NCI-H226 (cell line): ENCODE data around the gene NCKAP5.

Source experiments
- DNase-seq: peaks from one replicate; pipeline ENCODE4 v3.0.0-alpha.2; 2015

Gene NCKAP5

GRCh38 chr2:133568172-133568571 lies at the start of gene NCKAP5:
TSS of gene NCKAP5 (minus strand) at chr2:133568463. CDS start at chr2:133517526, 50,937 bp downstream.
- DNase-seq, result no peak

GRCh38 chr2:133609664-133610063 lies 41.4 kb upstream of the NCKAP5 start:
- DNase-seq, result no peak

GRCh38 chr2:133608291-133608690 lies 40.0 kb upstream of the NCKAP5 start:
- DNase-seq, result no peak

- DNase-seq, result peak; percentile 72
Measured at GRCh38 chr2:133607679-133608078, 39.4 kb upstream of the NCKAP5 start.

- no peak for DNase-seq
Measured at GRCh38 chr2:133606616-133607015, 38.4 kb upstream of the NCKAP5 start.

GRCh38 chr2:133605766-133606137 lies 37.5 kb upstream of the NCKAP5 start:
- no peak for DNase-seq

GRCh38 chr2:133605011-133605765 lies 36.9 kb upstream of the NCKAP5 start:
- no peak for DNase-seq

GRCh38 chr2:133603109-133603508 lies 34.8 kb upstream of the NCKAP5 start:
- no peak for DNase-seq

GRCh38 chr2:133602538-133602937 lies 34.3 kb upstream of the NCKAP5 start:
- DNase-seq, result no peak

- no peak for DNase-seq
Measured at GRCh38 chr2:133600266-133600928, 32.1 kb upstream of the NCKAP5 start.

- DNase-seq, result no peak
Measured at GRCh38 chr2:133599811-133600210, 31.5 kb upstream of the NCKAP5 start.

GRCh38 chr2:133599211-133599803 lies 31.0 kb upstream of the NCKAP5 start:
- no peak for DNase-seq

GRCh38 chr2:133598769-133599168 lies 30.5 kb upstream of the NCKAP5 start:
- DNase-seq, result no peak

GRCh38 chr2:133596701-133597393 lies 28.6 kb upstream of the NCKAP5 start:
- DNase-seq, result peak; percentile 18

- DNase-seq, result no peak
Measured at GRCh38 chr2:133591164-133591563, 22.9 kb upstream of the NCKAP5 start.

- DNase-seq, result no peak
Measured at GRCh38 chr2:133589456-133589855, 21.2 kb upstream of the NCKAP5 start.

GRCh38 chr2:133588144-133588543 lies 19.9 kb upstream of the NCKAP5 start:
- DNase-seq, result no peak

GRCh38 chr2:133586978-133587377 lies 18.7 kb upstream of the NCKAP5 start:
- peak; percentile 79 for DNase-seq

GRCh38 chr2:133581010-133581760 lies 12.9 kb upstream of the NCKAP5 start:
- DNase-seq, result no peak

- peak; percentile 78 for DNase-seq
Measured at GRCh38 chr2:133579274-133579673, 11.0 kb upstream of the NCKAP5 start.

- no peak for DNase-seq
Measured at GRCh38 chr2:133576714-133577113, 8.5 kb upstream of the NCKAP5 start.

GRCh38 chr2:133574620-133575019 lies 6.4 kb upstream of the NCKAP5 start:
- DNase-seq, result no peak

- DNase-seq, result no peak
Measured at GRCh38 chr2:133574186-133574585, 5.9 kb upstream of the NCKAP5 start.
